ENCODE results near the gene DEPDC5. TPM values are rescaled to one million over a fixed set of nuclear protein-coding genes. Genes with fewer than 3 reads are reported as not detected.

DEPDC5 gene
- total and polyA plus RNA-seq, 5 experiments from 2014 or later: 3.9 to 52.4 (median 10.6) TPM

DNA sequence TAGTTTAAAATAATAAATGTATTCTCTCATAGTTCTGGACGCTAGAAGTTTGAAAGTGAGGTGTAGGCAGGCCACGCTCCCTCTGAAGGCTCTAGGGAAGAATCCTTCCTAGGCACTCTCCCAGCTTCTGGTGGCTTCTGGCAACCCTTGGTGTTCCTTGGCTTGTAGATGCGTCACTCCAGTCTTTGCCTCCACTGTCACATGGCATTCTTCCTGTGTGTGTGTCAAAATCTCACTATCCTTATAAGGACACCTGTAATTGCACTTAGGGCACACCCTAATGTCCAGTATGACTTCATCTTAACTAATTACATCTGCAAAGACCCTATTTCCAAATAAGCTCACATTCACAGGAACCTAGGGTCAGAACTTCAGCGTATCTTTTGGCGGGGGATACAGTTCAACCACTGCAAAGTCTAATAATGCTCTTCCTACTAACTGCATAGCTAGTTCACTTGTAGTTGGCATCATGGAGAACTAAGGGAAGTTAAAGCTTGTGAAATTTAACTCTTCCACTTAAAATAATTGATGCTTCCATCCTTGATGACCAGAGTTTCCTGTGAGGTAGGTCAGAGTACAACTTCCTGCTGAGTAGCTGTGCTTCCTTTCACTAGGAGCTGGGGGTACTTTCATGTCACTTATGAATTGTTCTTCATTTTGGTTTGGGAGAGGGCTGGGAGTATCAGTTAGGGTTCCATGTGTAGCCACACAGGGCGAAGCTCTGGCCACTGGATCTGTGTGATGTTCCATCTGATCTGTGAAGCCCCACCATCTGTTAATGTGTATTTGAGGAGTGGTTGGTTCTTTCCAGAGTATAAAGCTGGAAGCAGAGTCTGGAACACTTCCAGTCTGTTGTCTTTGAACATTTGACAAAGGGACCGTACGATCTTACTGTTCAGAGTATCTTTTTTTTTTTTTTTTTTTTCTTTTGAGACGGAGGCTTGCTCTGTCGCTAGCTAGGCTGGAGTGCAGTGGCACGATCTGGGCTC lies 201.0 kb downstream of the DEPDC5 start:
- H3K27me3 Mint-ChIP-seq: no peaks in the 10 kb centered on the region
- DNase-seq (no peak), ATAC-seq (peak in 1 of 2 donors; percentile 28)
- peaks cover 0 to 6% (median 2%) of the 10 kb centered on the region in 3 donors for H3K36me3 Mint-ChIP-seq
- peak overlapping the region; percentile 7 to 87 (median 76) for H3K27ac Mint-ChIP-seq
- POLR2A ChIA-PET: interaction anchor here (2.9 kb wide), 1 partner anchor 16 kb away, joined by 10 read pairs; no protein-coding TSS in a partner anchor
- H3K4me3 Mint-ChIP-seq: peak overlapping the region in 6 of 10 donors; percentile 11 to 63 (median 44)
- peaks cover 40 to 76% (median 72%) of the 10 kb centered on the region in 4 donors for H3K4me1 Mint-ChIP-seq
- no peaks in the 10 kb centered on the region for H3K9me3 Mint-ChIP-seq

DNA sequence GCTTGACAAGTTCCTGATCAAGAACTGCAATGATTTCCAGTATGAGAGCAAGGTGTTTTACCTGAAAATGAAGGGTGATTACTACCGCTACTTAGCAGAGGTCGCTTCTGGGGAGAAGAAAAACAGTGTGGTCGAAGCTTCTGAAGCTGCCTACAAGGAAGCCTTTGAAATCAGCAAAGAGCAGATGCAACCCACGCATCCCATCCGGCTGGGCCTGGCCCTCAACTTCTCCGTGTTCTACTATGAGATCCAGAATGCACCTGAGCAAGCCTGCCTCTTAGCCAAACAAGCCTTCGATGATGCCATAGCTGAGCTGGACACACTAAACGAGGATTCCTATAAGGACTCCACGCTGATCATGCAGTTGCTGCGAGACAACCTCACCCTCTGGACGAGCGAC lies 202.5 kb downstream of the DEPDC5 start:
- Mint-ChIP-seq H3K36me3 (peaks cover 0 to 3% (median 2%) of the 10 kb centered on the region in 3 donors), H3K27me3 (no peaks in the 10 kb centered on the region), H3K9me3 (no peaks in the 10 kb centered on the region), H3K4me3 (peak overlapping the region in 9 of 10 donors; percentile 49 to 80 (median 63)), H3K4me1 (peaks cover 37 to 72% (median 68%) of the 10 kb centered on the region in 4 donors), H3K27ac (peak overlapping the region; percentile 51 to 92 (median 84))
- peak; percentile 84 to 91 for ATAC-seq
- POLR2A ChIA-PET: interaction anchor here (0.6 to 2.9 kb wide), 3 partner anchors 11 to 681 kb away, joined by 3 to 10 read pairs (median 3); no protein-coding TSS in a partner anchor
- DNase-seq: peak in 5 of 10 donors; percentile 9 to 41 (median 29)

Other genes starting within 250 kb of the DEPDC5 start
- 10 to 100 TPM; 35.2 to 36.6 TPM for gene PISD, start 91.8 kb upstream of the DEPDC5 start, total RNA-seq
- gene PISD, start 91.8 kb upstream of the DEPDC5 start, polyA plus RNA-seq: 10 to 100 TPM; 12.7 to 21.0 (median 17.7) TPM
- gene PRR14L, start 3.9 kb upstream of the DEPDC5 start, total RNA-seq: 10 to 100 TPM; 63.8 to 65.9 TPM
- 10 to 100 TPM; 12.7 to 26.7 (median 15.8) TPM for gene PRR14L, start 3.9 kb upstream of the DEPDC5 start, polyA plus RNA-seq
- 10 to 100 TPM; 29.9 to 30.9 TPM for gene YWHAH, start 190.5 kb downstream of the DEPDC5 start, total RNA-seq
- 10 to 100 TPM; 25.1 to 44.4 (median 32.5) TPM for gene YWHAH, start 190.5 kb downstream of the DEPDC5 start, polyA plus RNA-seq

Measured in naive thymus-derived CD8-positive, alpha-beta T cell (primary cell).